Ascending aorta (tissue), 2 donors: ENCODE results near the gene OTX1. TPM values are rescaled to one million over a fixed set of nuclear protein-coding genes. Genes with fewer than 3 reads are reported as not detected.

ENCODE experiments used
- DNase-seq, 2 donors: peaks; one replicate each; pipeline ENCODE4 v3.0.0-alpha.2; 2019; ENCODE audit warnings: low spot score in 2 of 2
- H3K27ac ChIP-seq, 2 donors: fragments of 200-600 bp; sonication (generic); one replicate each; pipeline ENCODE4 v1.5.1; 2016 to 2017; ENCODE audit warnings: mild to moderate bottlenecking in 1 of 2
- H3K27me3 ChIP-seq: fragments of 200-600 bp; sonication (generic); one replicate; pipeline ENCODE4 v1.5.1; 2017
- H3K36me3 ChIP-seq, 2 donors: fragments of 200-600 bp; sonication (generic); one replicate each; pipeline ENCODE4 v1.5.1; 2016
- H3K4me1 ChIP-seq, 2 donors: fragments of 200-600 bp; sonication (generic); one replicate each; pipeline ENCODE4 v1.5.1; 2016 to 2017; ENCODE audit warnings: mild to moderate bottlenecking in 1 of 2
- H3K4me3 ChIP-seq, 2 donors: fragments of 200-600 bp; sonication (generic); one replicate each; pipeline ENCODE4 v1.5.1; 2016 to 2017; ENCODE audit warnings: mild to moderate bottlenecking in 1 of 2
- H3K9me3 ChIP-seq, 2 donors: fragments of 200-600 bp; sonication (generic); one replicate each; pipeline ENCODE4 v1.5.1; 2016
- intact Hi-C: fragments of 100-400 bp; cut with DNase I; formaldehyde crosslinking; loops from one replicate; pipeline ENCODE4 v1.15.1; 2023
- total RNA-seq: library from RNA; depleted of rRNA; stranded (reverse); fragments of >200 nt; gene quantifications from one replicate; pipeline ENCODE4 v1.1.0, GENCODE V29; 2016
- TF ChIP-seq, protein P1 (sequence below), 3 experiments: fragments of 200-600 bp in 2 of 3; fragments of 450-650 bp in 1 of 3; sonication (generic) in 2 of 3; IDR thresholded peaks; one replicate each; pipeline ENCODE4 v1.5.1; 2016 to 2019; ENCODE audit warnings: antibody characterized with exemption in 3 of 3, mild to moderate bottlenecking in 1 of 3, moderate library complexity in 1 of 3

Gene OTX1
- total RNA-seq, 1 donor from 2014 or later = not detected

DNA sequence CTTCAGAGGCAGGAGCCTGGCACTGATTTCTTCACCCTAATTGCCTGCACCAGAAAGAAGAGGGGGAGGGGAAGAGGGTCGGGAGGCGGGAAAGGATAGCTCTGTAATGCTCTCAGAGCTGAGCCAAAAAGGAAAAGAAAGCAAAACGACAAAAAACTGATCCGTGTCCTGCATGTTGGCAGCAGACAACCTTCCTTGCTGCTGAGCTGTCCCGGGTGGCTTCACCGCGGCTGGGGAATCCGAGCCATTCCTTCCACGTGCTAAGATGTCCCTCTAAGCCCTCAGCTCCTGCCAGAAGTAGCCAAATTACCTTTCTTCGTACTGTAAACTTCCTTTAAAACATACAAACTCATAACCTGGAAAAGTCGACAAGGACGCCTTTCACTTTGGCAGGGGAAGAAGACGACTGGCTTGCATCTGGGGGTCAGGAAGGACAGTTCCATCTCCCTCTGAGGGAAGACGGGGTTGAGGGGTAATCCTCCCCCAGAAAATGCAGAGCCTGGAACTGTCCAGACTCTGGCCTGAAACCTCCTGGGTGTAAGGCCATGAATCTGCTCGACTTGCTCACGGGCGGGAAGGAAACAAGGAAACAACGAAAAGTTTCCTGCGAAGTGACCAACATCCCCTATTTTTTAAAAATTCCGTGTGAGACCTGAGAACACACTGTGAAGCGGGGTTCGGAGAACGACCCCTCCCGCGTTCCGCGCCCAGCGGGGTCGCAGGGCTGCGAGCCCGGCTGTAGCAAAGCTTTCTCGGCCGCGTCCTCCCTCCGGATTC lies 7.7 kb downstream of the OTX1 start:
- intact Hi-C loops = no loop called here
- H3K27me3 ChIP-seq = peaks cover 32% of the 10 kb centered on the region

DNA sequence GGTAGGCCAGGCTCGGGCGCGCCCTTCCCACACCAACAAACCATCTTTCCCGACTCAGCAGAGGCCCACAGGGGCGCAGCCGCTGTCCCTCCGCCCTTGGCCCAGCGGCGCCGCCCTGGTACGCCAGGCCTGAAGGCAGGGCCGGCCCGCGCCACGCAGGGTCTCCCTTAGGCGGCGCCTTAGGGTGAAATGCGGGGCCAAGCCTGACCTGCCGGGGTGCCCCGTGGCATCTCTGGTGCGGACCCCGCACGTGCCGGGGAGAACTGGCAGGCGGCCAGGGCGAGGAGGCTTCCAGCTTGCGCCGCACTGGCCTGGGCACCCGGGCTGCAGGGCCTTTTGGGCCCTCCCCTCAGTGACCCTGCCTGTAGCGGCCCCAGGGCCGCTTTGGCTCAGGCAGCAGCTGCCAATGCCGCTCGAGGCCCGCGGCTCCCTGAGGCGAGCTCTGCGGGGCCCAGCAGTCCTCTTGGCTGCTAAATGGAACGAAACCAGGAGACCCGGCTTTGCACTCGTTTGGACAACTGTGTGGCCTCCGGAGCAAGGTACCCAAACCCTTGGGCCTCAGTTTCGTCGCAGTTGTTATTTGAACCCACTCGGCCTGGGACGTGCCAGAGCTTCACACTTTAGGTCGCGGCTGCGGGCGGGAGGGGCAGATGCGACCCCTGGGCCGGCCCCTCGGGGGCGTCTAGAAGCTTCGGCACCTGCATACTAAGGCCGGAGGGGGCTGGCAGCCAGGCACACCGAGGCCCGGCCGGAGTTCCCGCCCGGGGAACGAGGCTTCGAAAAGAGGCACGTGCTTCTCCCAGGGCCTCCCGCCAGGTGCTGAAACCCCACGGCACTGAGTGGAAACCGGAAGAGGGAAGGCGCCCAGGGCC lies 8.5 kb downstream of the OTX1 start:
- H3K27me3 ChIP-seq = peaks cover 32% of the 10 kb centered on the region
- peak overlapping the region; percentile 21 to 33 for H3K4me3 ChIP-seq
- peaks cover 14 to 27% of the 10 kb centered on the region in 2 donors for H3K4me1 ChIP-seq
- no peak overlapping the region for H3K27ac ChIP-seq
- intact Hi-C loops = no loop called here
- H3K36me3 ChIP-seq = no peaks in the 10 kb centered on the region
- H3K9me3 ChIP-seq = no peaks in the 10 kb centered on the region
- TF ChIP-seq, protein P1, sequence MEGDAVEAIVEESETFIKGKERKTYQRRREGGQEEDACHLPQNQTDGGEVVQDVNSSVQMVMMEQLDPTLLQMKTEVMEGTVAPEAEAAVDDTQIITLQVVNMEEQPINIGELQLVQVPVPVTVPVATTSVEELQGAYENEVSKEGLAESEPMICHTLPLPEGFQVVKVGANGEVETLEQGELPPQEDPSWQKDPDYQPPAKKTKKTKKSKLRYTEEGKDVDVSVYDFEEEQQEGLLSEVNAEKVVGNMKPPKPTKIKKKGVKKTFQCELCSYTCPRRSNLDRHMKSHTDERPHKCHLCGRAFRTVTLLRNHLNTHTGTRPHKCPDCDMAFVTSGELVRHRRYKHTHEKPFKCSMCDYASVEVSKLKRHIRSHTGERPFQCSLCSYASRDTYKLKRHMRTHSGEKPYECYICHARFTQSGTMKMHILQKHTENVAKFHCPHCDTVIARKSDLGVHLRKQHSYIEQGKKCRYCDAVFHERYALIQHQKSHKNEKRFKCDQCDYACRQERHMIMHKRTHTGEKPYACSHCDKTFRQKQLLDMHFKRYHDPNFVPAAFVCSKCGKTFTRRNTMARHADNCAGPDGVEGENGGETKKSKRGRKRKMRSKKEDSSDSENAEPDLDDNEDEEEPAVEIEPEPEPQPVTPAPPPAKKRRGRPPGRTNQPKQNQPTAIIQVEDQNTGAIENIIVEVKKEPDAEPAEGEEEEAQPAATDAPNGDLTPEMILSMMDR (IDR thresholded peaks at IDR 0.05) = no peak
- no peak for DNase-seq

More for the DNA sequence above, 7.7 kb downstream of the OTX1 start:
- H3K9me3 ChIP-seq = no peaks in the 10 kb centered on the region
- H3K4me3 ChIP-seq = peak overlapping the region; percentile 21 to 33
- no peak for DNase-seq
- H3K4me1 ChIP-seq = peaks cover 14 to 31% of the 10 kb centered on the region in 2 donors
- no peaks in the 10 kb centered on the region for H3K36me3 ChIP-seq
- no peak overlapping the region for H3K27ac ChIP-seq
- TF ChIP-seq, protein P1 (IDR thresholded peaks at IDR 0.05) = no peak

DNA sequence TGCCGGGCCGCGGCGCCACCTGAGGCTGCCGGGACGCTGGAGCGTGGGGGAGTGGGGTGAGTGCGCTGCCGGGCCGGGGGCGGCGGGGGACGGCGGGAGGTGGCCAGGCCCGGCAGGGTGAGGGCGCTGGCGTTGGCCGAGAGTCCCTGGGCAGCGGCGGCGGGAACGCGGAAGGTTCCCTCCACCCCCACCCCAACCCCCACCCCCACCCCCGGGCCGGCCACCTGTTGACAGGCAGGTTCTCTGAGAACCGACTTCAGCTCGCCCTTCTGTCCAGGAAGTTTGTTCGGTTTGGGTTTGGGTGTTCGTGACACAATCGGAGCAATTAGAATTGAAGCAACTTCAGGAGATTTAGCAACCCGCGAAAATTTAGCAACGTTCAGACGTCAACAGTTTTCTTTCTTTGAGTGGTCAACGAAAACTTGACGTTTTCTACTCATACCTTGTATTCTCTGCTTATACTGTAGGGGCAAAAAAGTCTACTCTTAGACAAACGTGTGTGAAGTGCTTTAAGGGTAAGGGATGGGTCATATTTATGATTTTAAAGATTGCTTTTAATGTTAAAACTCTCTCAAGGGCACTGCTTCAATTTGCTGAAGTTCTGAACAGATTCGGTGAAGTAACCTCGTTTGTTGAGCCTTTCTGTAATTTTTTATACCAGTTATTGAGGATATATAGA lies 9.3 kb downstream of the OTX1 start:
- intact Hi-C loops = no loop called here
- Histone ChIP-seq H3K4me1 (peaks cover 14 to 27% of the 10 kb centered on the region in 2 donors), H3K4me3 (peak overlapping the region; percentile 21 to 33), H3K9me3 (no peaks in the 10 kb centered on the region), H3K27ac (no peak overlapping the region), H3K27me3 (peaks cover 32% of the 10 kb centered on the region), H3K36me3 (no peaks in the 10 kb centered on the region)
- DNase-seq = no peak
- TF ChIP-seq, protein P1 (IDR thresholded peaks at IDR 0.05) = no peak

DNA sequence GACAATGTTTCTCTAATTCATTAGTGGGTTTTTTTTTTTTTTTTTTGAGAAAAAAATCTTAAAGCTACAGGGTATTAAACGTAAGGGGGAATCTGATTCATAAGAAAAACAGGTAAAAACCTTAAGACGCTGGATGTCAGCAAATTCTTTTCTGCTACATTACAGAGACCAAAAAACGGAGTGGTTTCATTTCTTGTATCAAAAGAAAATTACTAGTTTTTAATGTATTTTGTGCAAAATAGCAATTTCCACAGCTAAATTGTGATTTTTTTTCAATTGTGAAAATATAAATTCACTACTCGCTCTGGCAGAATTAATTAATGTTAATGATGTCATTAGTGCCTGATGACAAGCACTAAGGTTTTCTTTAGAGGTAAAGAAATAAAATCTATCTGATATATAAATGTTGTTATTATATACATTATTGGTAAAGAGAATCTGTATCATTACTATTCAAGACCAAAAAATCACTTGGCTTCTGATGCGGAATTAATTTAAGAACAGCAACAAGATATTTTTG lies 9.9 kb downstream of the OTX1 start:
- Histone ChIP-seq H3K9me3 (no peaks in the 10 kb centered on the region), H3K4me3 (no peak overlapping the region), H3K36me3 (no peaks in the 10 kb centered on the region), H3K27ac (no peak overlapping the region), H3K27me3 (peaks cover 32% of the 10 kb centered on the region), H3K4me1 (peaks cover 14 to 25% of the 10 kb centered on the region in 2 donors)
- DNase-seq = no peak
- TF ChIP-seq, protein P1 (IDR thresholded peaks at IDR 0.05) = no peak
- intact Hi-C loops = no loop called here

DNA sequence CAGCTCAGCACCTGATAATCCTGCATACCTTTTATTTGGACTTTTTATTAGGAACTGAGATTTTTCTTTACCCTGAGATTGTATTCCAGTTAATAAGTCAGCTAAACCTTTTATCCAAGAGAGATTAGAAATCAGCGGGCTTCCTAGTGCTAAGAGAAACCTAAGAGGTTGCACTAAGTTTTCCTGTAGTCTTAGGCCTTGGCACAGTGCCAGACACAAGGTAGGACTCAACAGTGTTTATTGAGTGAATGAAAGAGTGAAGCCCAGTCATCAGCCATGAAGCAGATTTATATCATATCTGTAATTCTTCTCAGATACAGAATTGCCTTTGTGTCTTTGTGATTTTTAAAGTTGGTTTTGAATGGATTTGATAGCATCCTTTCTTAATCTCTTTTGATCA lies 13.6 kb downstream of the OTX1 start:
- TF ChIP-seq, protein P1 (IDR thresholded peaks at IDR 0.05) = no peak
- H3K9me3 ChIP-seq = no peaks in the 10 kb centered on the region
- intact Hi-C loops = no loop called here
- H3K27me3 ChIP-seq = peaks cover 9% of the 10 kb centered on the region
- H3K36me3 ChIP-seq = no peaks in the 10 kb centered on the region
- H3K27ac ChIP-seq = no peak overlapping the region
- no peak for DNase-seq
- H3K4me3 ChIP-seq = no peak overlapping the region
- peaks cover 3 to 5% of the 10 kb centered on the region in 2 donors for H3K4me1 ChIP-seq
